ENCODE data around the gene RYR3. TPM values are rescaled to one million over a fixed set of nuclear protein-coding genes. Genes with fewer than 3 reads are reported as not detected.

Gene RYR3
- total RNA-seq, 2 experiments from 2014 or later: not detected

- Mint-ChIP-seq H3K27ac (no peak overlapping the region), H3K27me3 (ENCODE audit: low read depth) (no peaks in the 10 kb centered on the region), H3K9me3 (no peaks in the 10 kb centered on the region), H3K4me1 (ENCODE audit: low read depth) (peaks cover 4% of the 10 kb centered on the region), H3K36me3 (ENCODE audit: low read depth) (no peaks in the 10 kb centered on the region), H3K4me3 (no peak overlapping the region)
- no peak for DNase-seq
- intact Hi-C loops (cut with micrococcal nuclease): no loop called here
- CTCF ChIA-PET: no interaction called here
Measured at GRCh38 chr15:33894193-33894592, 583.4 kb downstream of the RYR3 start.

DNA sequence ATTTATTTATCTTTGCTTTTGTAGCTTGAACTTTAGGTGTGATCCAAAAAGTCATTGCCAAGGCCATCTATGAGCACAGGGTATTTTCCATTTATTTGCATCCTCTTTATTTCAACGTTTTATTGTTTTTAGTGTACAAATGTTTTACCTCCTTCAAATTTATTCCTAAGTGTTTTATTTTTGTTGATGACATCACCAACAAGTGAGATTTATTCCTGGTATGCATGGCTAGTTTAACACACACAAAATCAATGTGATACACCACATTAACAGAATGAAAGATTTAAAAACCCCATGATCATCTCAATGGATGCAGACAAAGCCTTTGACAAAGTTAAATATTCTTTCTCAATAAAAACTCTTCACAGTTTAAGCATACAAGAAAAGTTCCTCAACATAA, 591.3 kb downstream of the RYR3 start:
- intact Hi-C loops (cut with micrococcal nuclease): no loop called here
- H3K36me3 Mint-ChIP-seq (ENCODE audit: low read depth): no peaks in the 10 kb centered on the region
- no peak overlapping the region for H3K27ac Mint-ChIP-seq
- CTCF ChIA-PET: no interaction called here
- no peak for DNase-seq
- no peaks in the 10 kb centered on the region for H3K9me3 Mint-ChIP-seq
- no peak overlapping the region for H3K4me3 Mint-ChIP-seq
- no peaks in the 10 kb centered on the region for H3K27me3 Mint-ChIP-seq (ENCODE audit: low read depth)
- H3K4me1 Mint-ChIP-seq (ENCODE audit: low read depth): peaks cover 4% of the 10 kb centered on the region

DNA sequence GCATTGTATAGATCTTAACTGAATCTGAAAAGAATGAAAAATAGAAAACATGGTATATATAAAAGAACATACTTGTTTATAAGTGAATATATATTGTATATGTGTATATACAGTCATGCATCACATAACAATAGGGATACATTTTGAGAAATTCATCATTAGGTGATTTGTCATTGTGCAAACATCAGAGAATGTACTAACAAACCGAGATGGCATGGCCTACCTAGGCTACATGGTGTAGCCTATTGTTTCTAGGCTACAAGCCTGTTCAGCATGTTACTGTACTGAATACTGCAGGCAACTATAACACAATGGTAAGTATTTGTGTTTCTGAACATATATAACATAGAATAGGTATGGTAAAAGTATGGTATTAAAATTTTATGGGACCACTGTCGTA, 592.9 kb downstream of the RYR3 start:
- DNase-seq: no peak
- no peak overlapping the region for H3K27ac Mint-ChIP-seq
- H3K36me3 Mint-ChIP-seq (ENCODE audit: low read depth): no peaks in the 10 kb centered on the region
- H3K4me1 Mint-ChIP-seq (ENCODE audit: low read depth): peaks cover under 1% of the 10 kb centered on the region
- no peaks in the 10 kb centered on the region for H3K27me3 Mint-ChIP-seq (ENCODE audit: low read depth)
- H3K9me3 Mint-ChIP-seq: no peaks in the 10 kb centered on the region
- H3K4me3 Mint-ChIP-seq: no peak overlapping the region
- CTCF ChIA-PET: no interaction called here
- intact Hi-C loops (cut with micrococcal nuclease): no loop called here

DNA sequence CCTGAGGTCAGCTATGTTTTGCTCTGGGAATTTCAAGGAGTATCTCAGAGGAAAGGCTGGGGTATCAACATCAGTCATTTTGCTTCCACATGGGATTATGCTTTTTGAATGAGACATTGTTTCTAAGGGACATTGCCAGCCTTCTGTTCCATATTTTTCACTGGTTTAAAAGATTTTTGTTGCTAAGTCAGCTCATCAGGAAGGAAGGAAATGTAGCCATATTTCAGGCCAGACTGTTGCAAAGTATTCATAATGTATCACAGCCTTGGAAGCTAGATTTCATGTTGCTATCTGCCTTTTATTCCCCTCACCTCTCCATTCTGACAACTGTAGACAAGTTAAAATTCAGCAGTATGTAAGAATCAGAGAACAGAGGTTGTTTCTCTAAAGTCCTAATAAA, 596.6 kb downstream of the RYR3 start:
- no peak overlapping the region for H3K27ac Mint-ChIP-seq
- DNase-seq: no peak
- H3K36me3 Mint-ChIP-seq (ENCODE audit: low read depth): peaks cover 3% of the 10 kb centered on the region
- intact Hi-C loops (cut with micrococcal nuclease): no loop called here
- CTCF ChIA-PET: no interaction called here
- no peaks in the 10 kb centered on the region for H3K27me3 Mint-ChIP-seq (ENCODE audit: low read depth)
- H3K4me1 Mint-ChIP-seq (ENCODE audit: low read depth): no peaks in the 10 kb centered on the region
- no peaks in the 10 kb centered on the region for H3K9me3 Mint-ChIP-seq
- no peak overlapping the region for H3K4me3 Mint-ChIP-seq

GRCh38 chr15:33908406-33908805, 597.6 kb downstream of the RYR3 start:
- no peak for DNase-seq
- Mint-ChIP-seq H3K4me1 (ENCODE audit: low read depth) (peaks cover 2% of the 10 kb centered on the region), H3K9me3 (no peaks in the 10 kb centered on the region), H3K4me3 (no peak overlapping the region), H3K27ac (no peak overlapping the region), H3K36me3 (ENCODE audit: low read depth) (peaks cover 3% of the 10 kb centered on the region), H3K27me3 (ENCODE audit: low read depth) (no peaks in the 10 kb centered on the region)
- intact Hi-C loops (cut with micrococcal nuclease): no loop called here
- CTCF ChIA-PET: interaction anchor here (0.8 kb wide), 1 partner anchor 57 kb away, joined by 3 read pairs; no protein-coding TSS in a partner anchor

GRCh38 chr15:33910741-33911140, 600.0 kb downstream of the RYR3 start:
- intact Hi-C loops (cut with micrococcal nuclease): no loop called here
- no peak overlapping the region for H3K4me3 Mint-ChIP-seq
- peaks cover 3% of the 10 kb centered on the region for H3K36me3 Mint-ChIP-seq (ENCODE audit: low read depth)
- H3K27me3 Mint-ChIP-seq (ENCODE audit: low read depth): no peaks in the 10 kb centered on the region
- CTCF ChIA-PET: no interaction called here
- H3K27ac Mint-ChIP-seq: no peak overlapping the region
- no peak for DNase-seq
- H3K4me1 Mint-ChIP-seq (ENCODE audit: low read depth): peaks cover 6% of the 10 kb centered on the region
- no peaks in the 10 kb centered on the region for H3K9me3 Mint-ChIP-seq

DNA sequence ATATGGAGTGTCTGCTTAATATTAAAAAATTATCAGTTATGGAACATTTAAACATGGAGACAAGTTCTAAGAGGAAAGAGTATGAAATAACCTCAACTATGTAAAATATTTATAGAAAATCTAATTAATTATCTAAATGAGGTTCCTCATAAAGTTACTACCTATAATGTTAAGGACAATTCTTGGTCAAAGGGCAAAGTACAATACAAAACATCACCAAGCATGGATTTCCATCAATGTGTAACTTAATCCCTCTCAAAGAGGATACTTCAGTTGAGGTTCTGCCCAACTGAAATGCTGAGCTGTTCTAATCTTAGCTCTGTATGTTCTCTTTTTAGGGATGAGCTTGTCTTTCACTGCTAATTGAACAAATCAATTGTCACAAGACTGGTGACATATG, 601.6 kb downstream of the RYR3 start:
- DNase-seq: no peak
- intact Hi-C loops (cut with micrococcal nuclease): no loop called here
- Mint-ChIP-seq H3K4me1 (ENCODE audit: low read depth) (peaks cover 6% of the 10 kb centered on the region), H3K27ac (no peak overlapping the region), H3K4me3 (no peak overlapping the region), H3K36me3 (ENCODE audit: low read depth) (peaks cover 3% of the 10 kb centered on the region), H3K27me3 (ENCODE audit: low read depth) (no peaks in the 10 kb centered on the region), H3K9me3 (no peaks in the 10 kb centered on the region)
- CTCF ChIA-PET: interaction anchor here (0.6 to 0.8 kb wide), 3 partner anchors 11 to 383 kb away, joined by 3 to 4 read pairs (median 3); no protein-coding TSS in a partner anchor

DNA sequence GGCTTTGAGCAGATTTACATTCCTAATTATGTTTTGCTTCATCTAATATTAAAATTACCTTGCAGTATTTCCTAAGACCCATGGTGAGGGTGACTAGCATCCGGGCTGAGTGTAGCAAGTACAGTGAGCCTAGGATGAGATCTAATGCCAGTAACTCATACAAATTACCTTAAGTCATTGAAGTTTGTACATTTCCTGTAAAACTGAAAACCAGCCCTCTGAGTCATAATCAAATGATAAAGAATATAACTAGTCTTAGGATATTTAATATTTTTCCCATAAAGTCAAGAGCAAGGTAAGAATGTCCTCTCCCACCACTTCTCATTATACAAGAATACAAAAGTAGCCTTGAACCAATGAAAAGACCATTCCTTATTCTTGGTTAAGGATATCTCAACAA, 602.7 kb downstream of the RYR3 start:
- Mint-ChIP-seq H3K4me1 (ENCODE audit: low read depth) (peaks cover 6% of the 10 kb centered on the region), H3K9me3 (no peaks in the 10 kb centered on the region), H3K27me3 (ENCODE audit: low read depth) (no peaks in the 10 kb centered on the region), H3K4me3 (no peak overlapping the region), H3K36me3 (ENCODE audit: low read depth) (peaks cover 3% of the 10 kb centered on the region), H3K27ac (no peak overlapping the region)
- CTCF ChIA-PET: interaction anchor here (0.8 kb wide), 1 partner anchor 10 kb away, joined by 3 read pairs; no protein-coding TSS in a partner anchor
- intact Hi-C loops (cut with micrococcal nuclease): no loop called here
- peak; percentile 10 for DNase-seq

Other genes with a start within 250 kb of the RYR3 start
- under 1 TPM; 0.02 to 0.12 TPM for gene FMN1, start 116.3 kb upstream of the RYR3 start, total RNA-seq